Neural cell (in vitro differentiated cells): ENCODE results near the gene FHIT.

ENCODE experiments used
- EP300 ChIP-seq: fragments of 450-650 bp; conservative IDR thresholded peaks from 2 replicates; pipeline ENCODE4 v1.6.1; 2014; ENCODE audit warnings: antibody characterized with exemption, mild to moderate bottlenecking, moderate library complexity; ENCODE audit not compliant: poor library complexity, severe bottlenecking
- EZH2 ChIP-seq: fragments of 200-600, 300-800 bp; shearing (Covaris generic), sonication (generic); IDR thresholded peaks from 2 replicates; pipeline ENCODE4 v1.6.1; 2014; ENCODE audit warnings: antibody characterized with exemption, low read length, borderline replicate concordance, mild to moderate bottlenecking; ENCODE audit not compliant: insufficient read depth, poor library complexity, severe bottlenecking
- MXI1 ChIP-seq: fragments of 450-650 bp; conservative IDR thresholded peaks from 2 replicates; pipeline ENCODE4 v1.6.1; 2014; ENCODE audit warnings: antibody characterized with exemption, mild to moderate bottlenecking; ENCODE audit not compliant: poor library complexity, severe bottlenecking
- POLR2AphosphoS5 ChIP-seq: IDR thresholded peaks from 2 replicates; pipeline ENCODE4 v1.6.1; 2012
- RAD21 ChIP-seq: fragments of 450-650 bp; conservative IDR thresholded peaks from 2 replicates; pipeline ENCODE4 v1.6.1; 2014; ENCODE audit warnings: antibody characterized with exemption, mild to moderate bottlenecking, moderate library complexity
- SMC3 ChIP-seq: fragments of 450-650 bp; conservative IDR thresholded peaks from 2 replicates; pipeline ENCODE4 v1.6.1; 2014; ENCODE audit warnings: antibody characterized with exemption, mild to moderate bottlenecking, moderate library complexity; ENCODE audit not compliant: poor library complexity
- TAF1 ChIP-seq: IDR thresholded peaks from 2 replicates; pipeline ENCODE4 v1.6.1; 2012; ENCODE audit warnings: low read depth
- TF ChIP-seq, protein P1 (sequence below): fragments of 450-650 bp; IDR thresholded peaks from 2 replicates; pipeline ENCODE4 v1.5.1; 2014; ENCODE audit warnings: antibody characterized with exemption, mild to moderate bottlenecking, moderate library complexity; ENCODE audit not compliant: poor library complexity, severe bottlenecking
- TF ChIP-seq, protein P2 (sequence below): IDR thresholded peaks from 2 replicates; pipeline ENCODE4 v1.6.1; 2012; ENCODE audit warnings: borderline replicate concordance

DNA sequence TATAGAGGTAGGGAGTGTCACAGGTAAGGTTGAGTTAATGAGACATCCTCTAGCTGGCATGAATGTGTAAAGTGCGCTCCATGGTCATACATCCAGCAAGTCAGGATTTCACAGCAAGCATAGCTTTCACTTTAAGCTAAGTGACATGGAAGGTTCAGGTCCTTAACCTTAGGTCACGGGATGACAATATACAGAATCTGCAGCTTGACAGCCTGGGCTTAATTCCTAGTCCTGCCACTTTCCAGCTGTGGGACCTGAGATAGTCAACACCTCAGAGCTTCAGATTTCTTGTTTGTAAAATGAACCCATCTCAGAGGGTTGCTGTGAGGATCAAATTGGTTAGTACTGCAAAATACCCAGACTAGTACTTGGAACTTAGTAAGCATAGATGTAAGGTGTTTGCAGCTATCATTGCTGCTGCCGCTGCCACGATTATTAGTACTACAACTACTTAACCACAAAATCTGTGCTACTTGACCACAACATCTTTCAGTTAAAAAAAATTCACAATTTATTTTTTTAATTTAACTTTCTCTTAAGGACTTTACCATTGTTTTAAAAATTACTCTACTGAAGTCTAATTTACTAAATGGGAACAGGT lies 1311.3 kb downstream of the FHIT start:
- no peak for TF ChIP-seq MXI1
- TF ChIP-seq SMC3 = no peak
- TF ChIP-seq, protein P1, sequence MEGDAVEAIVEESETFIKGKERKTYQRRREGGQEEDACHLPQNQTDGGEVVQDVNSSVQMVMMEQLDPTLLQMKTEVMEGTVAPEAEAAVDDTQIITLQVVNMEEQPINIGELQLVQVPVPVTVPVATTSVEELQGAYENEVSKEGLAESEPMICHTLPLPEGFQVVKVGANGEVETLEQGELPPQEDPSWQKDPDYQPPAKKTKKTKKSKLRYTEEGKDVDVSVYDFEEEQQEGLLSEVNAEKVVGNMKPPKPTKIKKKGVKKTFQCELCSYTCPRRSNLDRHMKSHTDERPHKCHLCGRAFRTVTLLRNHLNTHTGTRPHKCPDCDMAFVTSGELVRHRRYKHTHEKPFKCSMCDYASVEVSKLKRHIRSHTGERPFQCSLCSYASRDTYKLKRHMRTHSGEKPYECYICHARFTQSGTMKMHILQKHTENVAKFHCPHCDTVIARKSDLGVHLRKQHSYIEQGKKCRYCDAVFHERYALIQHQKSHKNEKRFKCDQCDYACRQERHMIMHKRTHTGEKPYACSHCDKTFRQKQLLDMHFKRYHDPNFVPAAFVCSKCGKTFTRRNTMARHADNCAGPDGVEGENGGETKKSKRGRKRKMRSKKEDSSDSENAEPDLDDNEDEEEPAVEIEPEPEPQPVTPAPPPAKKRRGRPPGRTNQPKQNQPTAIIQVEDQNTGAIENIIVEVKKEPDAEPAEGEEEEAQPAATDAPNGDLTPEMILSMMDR = no peak
- TF ChIP-seq POLR2AphosphoS5 = no peak
- TF ChIP-seq EP300 = no peak
- TF ChIP-seq, protein P2, sequence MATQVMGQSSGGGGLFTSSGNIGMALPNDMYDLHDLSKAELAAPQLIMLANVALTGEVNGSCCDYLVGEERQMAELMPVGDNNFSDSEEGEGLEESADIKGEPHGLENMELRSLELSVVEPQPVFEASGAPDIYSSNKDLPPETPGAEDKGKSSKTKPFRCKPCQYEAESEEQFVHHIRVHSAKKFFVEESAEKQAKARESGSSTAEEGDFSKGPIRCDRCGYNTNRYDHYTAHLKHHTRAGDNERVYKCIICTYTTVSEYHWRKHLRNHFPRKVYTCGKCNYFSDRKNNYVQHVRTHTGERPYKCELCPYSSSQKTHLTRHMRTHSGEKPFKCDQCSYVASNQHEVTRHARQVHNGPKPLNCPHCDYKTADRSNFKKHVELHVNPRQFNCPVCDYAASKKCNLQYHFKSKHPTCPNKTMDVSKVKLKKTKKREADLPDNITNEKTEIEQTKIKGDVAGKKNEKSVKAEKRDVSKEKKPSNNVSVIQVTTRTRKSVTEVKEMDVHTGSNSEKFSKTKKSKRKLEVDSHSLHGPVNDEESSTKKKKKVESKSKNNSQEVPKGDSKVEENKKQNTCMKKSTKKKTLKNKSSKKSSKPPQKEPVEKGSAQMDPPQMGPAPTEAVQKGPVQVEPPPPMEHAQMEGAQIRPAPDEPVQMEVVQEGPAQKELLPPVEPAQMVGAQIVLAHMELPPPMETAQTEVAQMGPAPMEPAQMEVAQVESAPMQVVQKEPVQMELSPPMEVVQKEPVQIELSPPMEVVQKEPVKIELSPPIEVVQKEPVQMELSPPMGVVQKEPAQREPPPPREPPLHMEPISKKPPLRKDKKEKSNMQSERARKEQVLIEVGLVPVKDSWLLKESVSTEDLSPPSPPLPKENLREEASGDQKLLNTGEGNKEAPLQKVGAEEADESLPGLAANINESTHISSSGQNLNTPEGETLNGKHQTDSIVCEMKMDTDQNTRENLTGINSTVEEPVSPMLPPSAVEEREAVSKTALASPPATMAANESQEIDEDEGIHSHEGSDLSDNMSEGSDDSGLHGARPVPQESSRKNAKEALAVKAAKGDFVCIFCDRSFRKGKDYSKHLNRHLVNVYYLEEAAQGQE = no peak
- no peak for TF ChIP-seq RAD21
- no peak for TF ChIP-seq EZH2
- no peak for TF ChIP-seq TAF1
